GM12864 (cell line): ENCODE results near the gene KRT4.
"Not testable (repeated sequence)": the region's sequence is repeated elsewhere in the genome, so short reads cannot be mapped to it uniquely, and the experiment has no call there.

Experiments
- DNase-seq: peaks from one replicate; pipeline ENCODE4 v3.0.0-alpha.2; 2011; ENCODE audit warnings: low read depth
- H3K4me3 ChIP-seq: 2 replicates; pipeline ENCODE4 v1.5.1; 2011; ENCODE audit warnings: mild to moderate bottlenecking, low read depth, low read length, control low read depth
- TF ChIP-seq, protein P1 (sequence below): IDR thresholded peaks from 2 replicates; pipeline ENCODE4 v1.5.1; 2011; ENCODE audit warnings: low read depth, mild to moderate bottlenecking, moderate library complexity, low read length, control low read depth, inconsistent platforms; ENCODE audit errors: missing control alignments

The KRT4 gene

DNA sequence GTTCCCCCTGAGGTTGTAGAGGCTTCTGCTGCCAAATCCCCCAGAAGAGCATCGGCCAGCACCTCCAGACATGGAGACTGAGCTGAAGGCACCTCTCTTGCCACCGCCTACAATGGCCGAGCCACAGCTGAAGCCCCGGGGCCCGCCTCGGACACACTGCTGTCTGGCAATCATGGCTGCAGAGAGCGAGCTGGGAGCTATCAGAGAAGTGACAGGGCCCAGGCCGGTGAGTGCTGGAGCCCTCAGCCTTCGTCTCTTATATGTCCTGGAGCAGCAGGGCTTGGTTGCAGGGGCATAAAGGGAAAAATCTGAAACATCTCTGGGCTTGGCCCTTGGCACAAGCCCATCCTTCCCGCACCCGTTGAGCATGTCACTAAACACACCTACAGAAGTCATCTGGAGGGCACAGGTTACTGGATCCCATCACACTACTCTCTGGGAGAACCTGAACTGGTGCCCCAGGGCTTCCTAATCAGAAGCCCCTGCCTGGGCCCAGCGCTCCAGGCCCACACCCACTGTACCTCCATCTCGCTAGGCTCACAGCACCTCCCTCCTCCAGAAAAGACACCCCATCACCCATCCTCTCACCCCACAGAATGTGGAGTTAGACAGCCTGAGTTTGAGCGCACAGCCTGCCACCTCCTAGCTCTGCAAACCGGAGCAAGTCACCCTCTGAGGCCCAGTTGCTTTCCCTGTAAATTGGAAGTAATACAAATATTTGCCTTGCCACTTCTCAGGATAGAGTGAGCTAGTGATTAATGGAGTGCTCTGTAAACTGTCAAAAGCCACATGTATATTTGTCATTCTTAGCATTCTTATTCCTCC, at the start of gene KRT4:
Gene KRT4 (minus strand): TSS at position 232 of the 825 bp plus-strand sequence. CDS start 58 bp downstream, at position 174.
- TF ChIP-seq, protein P1, sequence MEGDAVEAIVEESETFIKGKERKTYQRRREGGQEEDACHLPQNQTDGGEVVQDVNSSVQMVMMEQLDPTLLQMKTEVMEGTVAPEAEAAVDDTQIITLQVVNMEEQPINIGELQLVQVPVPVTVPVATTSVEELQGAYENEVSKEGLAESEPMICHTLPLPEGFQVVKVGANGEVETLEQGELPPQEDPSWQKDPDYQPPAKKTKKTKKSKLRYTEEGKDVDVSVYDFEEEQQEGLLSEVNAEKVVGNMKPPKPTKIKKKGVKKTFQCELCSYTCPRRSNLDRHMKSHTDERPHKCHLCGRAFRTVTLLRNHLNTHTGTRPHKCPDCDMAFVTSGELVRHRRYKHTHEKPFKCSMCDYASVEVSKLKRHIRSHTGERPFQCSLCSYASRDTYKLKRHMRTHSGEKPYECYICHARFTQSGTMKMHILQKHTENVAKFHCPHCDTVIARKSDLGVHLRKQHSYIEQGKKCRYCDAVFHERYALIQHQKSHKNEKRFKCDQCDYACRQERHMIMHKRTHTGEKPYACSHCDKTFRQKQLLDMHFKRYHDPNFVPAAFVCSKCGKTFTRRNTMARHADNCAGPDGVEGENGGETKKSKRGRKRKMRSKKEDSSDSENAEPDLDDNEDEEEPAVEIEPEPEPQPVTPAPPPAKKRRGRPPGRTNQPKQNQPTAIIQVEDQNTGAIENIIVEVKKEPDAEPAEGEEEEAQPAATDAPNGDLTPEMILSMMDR = no peak
- H3K4me3 ChIP-seq = no peak within 1 kb of the TSS
- no peak for DNase-seq

DNA sequence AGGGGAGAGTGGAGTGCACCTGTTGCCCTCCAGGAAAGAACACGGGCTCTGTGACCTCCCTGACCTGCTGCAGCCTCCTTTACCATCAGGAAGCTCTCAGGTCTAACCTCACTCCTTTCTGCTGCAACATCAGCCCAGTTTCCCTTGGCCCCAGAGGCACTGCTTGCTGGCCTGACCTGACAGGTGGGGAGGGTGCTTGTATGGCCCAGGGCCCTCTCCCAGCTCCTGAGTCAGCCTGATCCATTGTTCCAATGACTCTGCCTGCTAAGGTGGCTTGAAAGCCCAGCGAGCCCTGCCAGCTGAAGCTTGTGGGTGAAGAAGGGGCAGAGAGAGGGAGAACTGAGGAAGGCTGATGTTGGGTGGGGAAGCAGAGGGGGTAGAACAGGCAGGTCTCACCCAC, 48.1 kb upstream of the KRT4 start:
- H3K4me3 ChIP-seq = no peak overlapping the region
- DNase-seq = no peak
- TF ChIP-seq, protein P1 = no peak

DNA sequence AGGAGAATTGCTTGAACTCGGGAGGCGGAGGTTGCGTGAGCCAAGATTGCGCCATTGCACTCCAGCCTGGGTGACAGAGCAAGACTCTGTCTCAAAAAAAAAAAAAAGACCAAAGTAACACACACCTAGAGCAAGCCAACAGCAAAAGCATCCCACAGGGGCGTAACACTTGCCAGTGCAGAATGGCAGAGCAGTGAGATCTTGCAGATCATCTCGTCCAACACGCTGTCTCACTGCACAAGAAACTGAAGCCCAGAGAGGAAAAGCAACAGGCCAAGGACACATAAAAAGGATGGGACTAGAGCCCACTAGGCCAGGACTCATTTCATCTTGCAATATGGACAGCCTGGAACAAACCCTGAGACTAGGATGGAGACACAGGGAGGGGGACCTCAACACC, 47.6 kb upstream of the KRT4 start:
- DNase-seq = no peak
- no peak overlapping the region for H3K4me3 ChIP-seq
- TF ChIP-seq, protein P1 = no peak

DNA sequence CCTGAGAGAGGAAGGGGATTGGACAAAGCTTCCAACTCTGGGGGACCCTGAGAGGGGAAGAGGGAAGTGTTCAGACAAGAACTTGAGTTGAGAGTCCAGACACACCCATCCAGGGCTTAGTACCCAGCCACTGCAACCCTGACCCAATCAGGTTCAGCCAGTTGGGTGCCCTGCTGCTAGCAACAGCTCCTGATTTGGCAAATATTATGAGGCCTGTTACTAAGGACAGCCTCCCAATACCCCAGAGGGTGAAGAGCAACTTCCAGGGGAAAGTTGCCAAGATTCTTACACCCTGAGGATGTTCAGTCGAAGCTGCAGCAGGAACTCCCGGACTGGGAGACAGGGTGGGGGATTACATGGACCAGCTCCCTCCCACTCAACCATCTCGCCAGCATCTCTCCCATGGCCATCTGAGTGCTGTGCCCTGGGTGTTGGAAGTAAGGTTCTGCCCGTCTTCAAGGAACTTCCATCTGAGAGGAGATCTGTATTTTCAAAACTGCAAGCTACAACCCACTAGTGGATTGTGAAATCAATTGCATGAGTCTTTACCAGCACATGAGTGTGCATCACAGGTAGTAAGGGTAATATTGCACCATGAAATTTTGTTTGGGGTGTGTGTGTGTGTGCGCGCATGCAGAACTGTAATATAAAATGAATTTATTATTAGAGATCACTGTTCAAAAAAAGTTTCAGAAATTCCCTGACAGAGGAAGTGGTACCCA, 46.3 kb upstream of the KRT4 start:
- H3K4me3 ChIP-seq = no peak overlapping the region
- TF ChIP-seq, protein P1 = no peak
- no peak for DNase-seq

DNA sequence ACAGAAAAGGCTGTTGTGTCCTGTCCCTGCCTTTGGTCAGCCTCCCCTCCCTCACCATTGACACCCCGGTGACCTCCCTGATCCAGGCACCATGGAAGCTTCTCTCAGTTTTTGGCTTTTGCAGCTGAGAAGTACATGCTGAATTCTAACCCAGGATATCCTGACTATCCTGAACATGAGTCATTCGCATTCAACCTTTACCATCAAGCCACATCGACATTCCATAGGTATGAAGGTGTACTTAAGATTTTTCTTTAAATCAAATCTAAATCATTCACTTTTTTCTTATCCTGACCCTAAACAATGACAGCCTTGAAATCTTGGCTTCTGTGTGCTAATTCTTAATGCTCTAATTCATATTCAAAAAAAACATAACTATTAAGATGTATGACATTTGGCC, 43.6 kb upstream of the KRT4 start:
- TF ChIP-seq, protein P1 = no peak
- DNase-seq = no peak
- H3K4me3 ChIP-seq = no peak overlapping the region

DNA sequence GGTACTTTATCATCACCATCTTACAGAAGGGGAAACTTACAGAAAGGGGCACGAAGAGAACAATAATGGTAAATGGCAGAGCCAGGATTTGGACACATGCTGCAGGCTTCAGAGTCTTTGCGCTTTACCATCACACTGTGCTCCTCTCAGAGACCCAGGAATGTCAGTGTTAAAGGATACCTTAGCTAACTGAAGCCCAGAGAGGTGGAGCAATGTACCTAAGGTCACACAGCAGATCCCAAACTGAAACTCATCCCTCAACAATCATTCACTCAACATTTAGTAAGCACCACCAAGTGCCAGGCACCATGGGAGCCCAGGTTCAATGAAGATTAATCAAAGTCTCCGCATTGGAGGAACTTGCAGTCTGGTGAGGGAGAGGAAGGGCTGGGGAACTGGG, 42.9 kb upstream of the KRT4 start:
- DNase-seq = no peak
- H3K4me3 ChIP-seq = no peak overlapping the region
- TF ChIP-seq, protein P1 = no peak

DNA sequence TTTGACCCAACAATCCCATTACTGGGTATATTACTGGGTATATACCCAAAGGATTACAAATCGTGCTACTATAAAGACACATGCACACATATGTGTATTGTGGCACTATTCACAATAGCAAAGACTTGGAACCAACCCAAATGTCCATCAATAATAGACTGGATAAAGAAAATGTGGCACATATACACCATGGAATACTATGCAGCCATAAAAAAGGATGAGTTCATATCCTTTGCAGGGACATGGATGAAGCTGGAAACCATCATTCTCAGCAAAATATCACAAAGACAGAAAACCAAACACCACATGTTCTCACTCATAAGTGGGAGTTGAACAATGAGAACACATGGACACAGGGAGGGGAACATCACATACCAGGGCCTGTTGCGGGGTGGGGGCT, 42.2 kb upstream of the KRT4 start:
- DNase-seq, H3K4me3 ChIP-seq: not testable (repeated sequence)
